ENCODE results near the gene TACC2.

Gene TACC2

DNA sequence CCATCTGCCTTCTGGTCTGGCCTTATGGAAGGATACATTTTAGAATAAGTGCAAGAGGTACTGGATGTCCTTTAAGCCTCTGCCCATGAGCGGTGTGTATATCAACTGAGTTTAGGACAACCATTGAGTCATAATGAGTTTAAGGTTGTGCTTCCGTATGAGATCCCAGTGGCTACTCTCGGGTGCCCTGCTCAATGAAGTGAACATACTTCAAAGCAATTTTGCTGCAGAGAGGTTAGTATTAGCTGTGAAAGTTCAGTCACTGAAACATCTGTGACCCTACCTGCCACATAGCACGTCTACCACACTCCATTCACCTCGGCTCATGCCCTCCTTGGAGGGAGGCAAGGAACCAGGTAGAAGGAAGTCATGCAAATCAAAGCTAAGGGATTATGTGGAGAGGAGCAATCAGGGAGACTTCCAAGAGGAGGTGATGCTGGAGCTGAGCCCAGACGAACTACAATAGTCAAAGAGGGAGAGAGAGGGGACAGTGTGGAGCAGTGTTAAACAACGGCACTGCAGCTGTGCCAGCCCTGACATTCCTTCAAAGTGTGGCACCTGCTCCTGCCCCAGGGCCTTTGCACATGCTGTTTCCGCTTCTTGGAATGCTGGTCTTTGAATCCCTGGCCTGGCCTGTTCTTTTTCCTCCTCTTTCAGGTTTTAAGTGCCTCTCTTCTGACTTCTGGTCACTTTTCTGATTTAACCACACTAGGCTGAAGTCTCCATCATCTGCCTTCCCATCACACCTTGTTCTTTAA is 307.6 kb downstream of the TACC2 start:
- Histone ChIP-seq H3K36me3 (ENCODE audit: control insufficient read depth in 2 of 2, insufficient read depth in 2 of 2, low read length in 2 of 2) (no peaks in the 10 kb centered on the region), H3K9ac (ENCODE audit: low read depth in 1 of 2, low read length in 2 of 2) (no peak overlapping the region), H3K4me1 (ENCODE audit: control insufficient read depth in 2 of 2, insufficient read depth in 2 of 2, low read length in 2 of 2) (peaks cover 0 to 2% of the 10 kb centered on the region in 2 donors), H3K27ac (ENCODE audit: low read depth in 2 of 2, low read length in 2 of 2) (no peak overlapping the region), H3K27me3 (ENCODE audit: control insufficient read depth in 2 of 2, insufficient read depth in 2 of 2, low read length in 2 of 2) (no peaks in the 10 kb centered on the region), H3K4me3 (ENCODE audit: low read length in 2 of 2) (no peak overlapping the region), H3K9me3 (ENCODE audit: control insufficient read depth in 2 of 2, low read length in 2 of 2) (no peaks in the 10 kb centered on the region)

DNA sequence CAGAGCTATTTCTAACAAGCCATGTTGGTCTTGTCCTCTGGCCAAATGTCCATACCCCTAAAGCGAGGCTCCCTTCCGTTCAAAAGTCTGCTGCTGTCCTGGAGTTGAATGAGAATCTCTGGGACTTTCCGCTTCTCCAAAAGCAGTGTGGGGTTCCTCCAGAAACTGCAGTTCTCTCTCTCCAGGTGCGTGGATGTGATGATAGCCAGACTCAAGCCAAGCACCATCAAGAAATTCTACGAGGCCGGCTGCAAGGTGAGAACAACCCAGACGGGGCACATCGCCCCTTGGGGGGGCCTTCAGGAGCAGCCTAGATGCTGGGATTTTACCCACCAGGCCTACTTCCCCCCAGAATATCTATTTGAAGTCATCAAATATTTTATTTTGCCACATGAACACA is 308.6 kb downstream of the TACC2 start:
- H3K9me3 ChIP-seq (ENCODE audit: control insufficient read depth in 2 of 2, low read length in 2 of 2), result no peaks in the 10 kb centered on the region
- no peaks in the 10 kb centered on the region for H3K36me3 ChIP-seq (ENCODE audit: control insufficient read depth in 2 of 2, insufficient read depth in 2 of 2, low read length in 2 of 2)
- no peak overlapping the region for H3K9ac ChIP-seq (ENCODE audit: low read depth in 1 of 2, low read length in 2 of 2)
- peaks cover 0 to 2% of the 10 kb centered on the region in 2 donors for H3K4me1 ChIP-seq (ENCODE audit: control insufficient read depth in 2 of 2, insufficient read depth in 2 of 2, low read length in 2 of 2)
- H3K4me3 ChIP-seq (ENCODE audit: low read length in 2 of 2), result no peak overlapping the region
- no peak overlapping the region for H3K27ac ChIP-seq (ENCODE audit: low read depth in 2 of 2, low read length in 2 of 2)
- no peaks in the 10 kb centered on the region for H3K27me3 ChIP-seq (ENCODE audit: control insufficient read depth in 2 of 2, insufficient read depth in 2 of 2, low read length in 2 of 2)

DNA sequence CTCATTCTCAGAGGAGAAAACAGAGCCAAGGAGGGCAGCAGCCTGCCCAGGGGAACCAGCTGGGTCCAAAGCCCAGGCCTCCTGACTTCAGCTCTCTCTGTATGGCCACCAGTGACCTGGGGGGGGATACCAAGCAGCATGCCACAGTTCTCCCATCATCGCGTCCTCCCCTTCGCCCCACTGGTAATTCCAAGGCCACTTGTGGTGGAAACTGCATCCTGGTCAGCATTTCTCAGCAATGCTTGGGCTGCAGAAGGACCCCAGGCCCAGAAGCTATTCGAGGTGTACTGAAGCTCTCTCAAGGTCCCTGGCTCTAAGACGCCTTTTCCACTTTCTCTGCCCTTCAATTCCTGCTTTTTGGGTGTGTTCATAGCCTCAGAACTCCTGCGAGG is 309.2 kb downstream of the TACC2 start:
- Histone ChIP-seq H3K36me3 (ENCODE audit: control insufficient read depth in 2 of 2, insufficient read depth in 2 of 2, low read length in 2 of 2) (no peaks in the 10 kb centered on the region), H3K27me3 (ENCODE audit: control insufficient read depth in 2 of 2, insufficient read depth in 2 of 2, low read length in 2 of 2) (no peaks in the 10 kb centered on the region), H3K9me3 (ENCODE audit: control insufficient read depth in 2 of 2, low read length in 2 of 2) (no peaks in the 10 kb centered on the region), H3K4me3 (ENCODE audit: low read length in 2 of 2) (no peak overlapping the region), H3K27ac (ENCODE audit: low read depth in 2 of 2, low read length in 2 of 2) (no peak overlapping the region), H3K4me1 (ENCODE audit: control insufficient read depth in 2 of 2, insufficient read depth in 2 of 2, low read length in 2 of 2) (peaks cover 0 to 2% of the 10 kb centered on the region in 2 donors), H3K9ac (ENCODE audit: low read depth in 1 of 2, low read length in 2 of 2) (no peak overlapping the region)

DNA sequence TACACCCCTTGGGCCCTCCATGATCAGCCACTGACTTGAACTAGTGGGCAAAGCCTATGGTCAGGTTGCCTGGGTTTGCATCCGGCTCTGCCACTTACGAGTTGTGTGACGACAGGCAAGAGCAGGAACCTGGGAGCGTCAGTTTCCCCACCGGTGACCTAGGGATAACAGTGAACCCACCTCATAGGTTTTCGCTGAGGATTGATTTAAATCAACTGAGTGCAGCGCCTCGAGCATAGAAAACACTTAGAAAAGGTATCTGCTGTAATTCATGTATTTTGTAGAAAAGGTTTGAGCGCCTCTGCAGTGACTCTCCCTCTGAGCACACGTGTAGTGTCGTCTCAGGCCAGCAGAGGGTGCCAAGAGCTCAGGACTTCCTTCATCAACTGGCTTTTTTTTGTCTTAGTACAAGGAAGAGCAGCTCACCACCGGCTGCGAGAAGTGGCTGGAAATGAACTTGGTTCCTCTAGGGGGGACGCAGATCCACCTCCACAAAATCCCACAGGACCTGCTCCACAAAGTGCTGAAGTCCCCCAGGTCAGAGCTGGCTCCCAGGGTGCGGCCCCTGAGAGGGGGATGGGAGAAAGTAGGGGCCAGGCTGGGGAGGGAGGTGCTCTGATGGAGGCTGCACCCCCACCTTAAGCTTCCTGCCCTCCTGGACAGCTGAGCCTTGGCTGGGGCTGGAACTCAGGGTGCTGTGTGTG is 309.8 kb downstream of the TACC2 start:
- Histone ChIP-seq H3K9ac (ENCODE audit: low read depth in 1 of 2, low read length in 2 of 2) (peak overlapping the region; percentile 44 to 60), H3K36me3 (ENCODE audit: control insufficient read depth in 2 of 2, insufficient read depth in 2 of 2, low read length in 2 of 2) (no peaks in the 10 kb centered on the region), H3K27ac (ENCODE audit: low read depth in 2 of 2, low read length in 2 of 2) (no peak overlapping the region), H3K27me3 (ENCODE audit: control insufficient read depth in 2 of 2, insufficient read depth in 2 of 2, low read length in 2 of 2) (no peaks in the 10 kb centered on the region), H3K4me3 (ENCODE audit: low read length in 2 of 2) (peak overlapping the region in 1 of 2 donors; percentile 39), H3K4me1 (ENCODE audit: control insufficient read depth in 2 of 2, insufficient read depth in 2 of 2, low read length in 2 of 2) (peaks cover 0 to 2% of the 10 kb centered on the region in 2 donors), H3K9me3 (ENCODE audit: control insufficient read depth in 2 of 2, low read length in 2 of 2) (no peaks in the 10 kb centered on the region)

DNA sequence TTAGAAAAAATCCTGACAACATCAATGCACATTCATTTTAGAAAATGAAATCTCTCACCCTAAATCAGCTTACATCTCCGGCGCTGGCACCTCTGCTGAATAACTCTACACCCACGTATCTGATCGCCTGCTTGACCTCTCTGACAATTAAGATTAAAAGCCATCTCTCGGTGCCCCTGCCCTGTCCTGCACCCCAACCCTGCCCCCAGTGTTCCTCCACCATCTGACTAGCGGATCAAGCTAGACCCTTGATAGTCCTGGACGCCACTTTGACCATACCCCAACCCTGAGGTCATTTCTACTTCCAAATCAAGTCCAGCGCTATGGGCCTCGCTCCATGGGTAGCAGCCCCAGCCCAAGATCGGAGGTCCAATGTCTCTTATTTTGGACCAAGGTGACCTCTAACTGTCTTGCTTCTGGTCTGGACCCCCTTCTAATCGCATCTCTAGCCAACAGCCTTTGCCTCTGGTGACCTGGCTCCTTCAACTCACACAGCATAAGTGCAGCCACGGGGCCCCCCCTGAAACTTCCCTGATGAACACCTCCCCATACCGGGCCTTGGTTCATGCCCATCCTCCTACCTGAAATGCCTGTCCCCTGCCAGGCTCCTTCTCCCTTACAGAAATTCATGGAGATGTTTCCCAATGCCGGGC is 310.6 kb downstream of the TACC2 start:
- Histone ChIP-seq H3K27me3 (ENCODE audit: control insufficient read depth in 2 of 2, insufficient read depth in 2 of 2, low read length in 2 of 2) (no peaks in the 10 kb centered on the region), H3K4me1 (ENCODE audit: control insufficient read depth in 2 of 2, insufficient read depth in 2 of 2, low read length in 2 of 2) (peaks cover 0 to 2% of the 10 kb centered on the region in 2 donors), H3K4me3 (ENCODE audit: low read length in 2 of 2) (no peak overlapping the region), H3K9me3 (ENCODE audit: control insufficient read depth in 2 of 2, low read length in 2 of 2) (no peaks in the 10 kb centered on the region), H3K9ac (ENCODE audit: low read depth in 1 of 2, low read length in 2 of 2) (no peak overlapping the region), H3K36me3 (ENCODE audit: control insufficient read depth in 2 of 2, insufficient read depth in 2 of 2, low read length in 2 of 2) (no peaks in the 10 kb centered on the region), H3K27ac (ENCODE audit: low read depth in 2 of 2, low read length in 2 of 2) (no peak overlapping the region)

DNA sequence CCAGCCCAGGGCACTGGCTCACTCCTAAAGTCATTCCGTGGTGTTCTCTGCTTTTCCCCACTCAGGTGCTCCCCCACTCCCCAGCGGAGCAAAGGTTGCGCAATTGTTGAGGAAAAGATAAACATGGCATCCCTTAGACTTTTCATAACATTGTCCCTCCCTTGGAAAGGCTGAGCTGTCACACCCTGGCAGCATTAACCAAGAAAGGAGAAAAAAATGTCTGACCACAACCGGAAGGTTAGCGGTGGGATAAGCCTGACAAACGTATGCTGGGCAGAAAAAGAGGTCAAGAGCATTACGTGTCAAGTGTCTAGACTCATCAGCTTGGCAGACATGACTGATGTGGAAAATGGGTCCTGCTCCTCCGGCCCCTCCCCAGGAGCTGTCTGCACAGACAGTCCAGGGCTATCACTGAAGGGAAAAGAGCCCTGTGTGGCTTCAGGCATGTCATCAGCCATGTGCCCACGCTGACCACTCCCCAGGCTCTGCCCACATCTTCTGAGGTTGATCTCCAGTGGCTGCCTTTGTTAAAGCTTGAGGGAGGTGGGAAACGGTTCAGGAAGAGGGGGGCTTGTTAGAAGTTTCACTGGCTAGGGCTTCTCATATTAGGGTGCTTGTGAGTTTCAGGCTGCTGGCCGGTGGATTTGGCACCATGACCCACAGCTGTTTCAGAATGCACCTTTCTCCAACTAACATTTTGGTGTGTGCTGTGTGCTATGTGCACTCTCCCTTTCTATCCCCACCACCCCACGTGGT is 312.3 kb downstream of the TACC2 start:
- H3K9ac ChIP-seq (ENCODE audit: low read depth in 1 of 2, low read length in 2 of 2), result no peak overlapping the region
- H3K9me3 ChIP-seq (ENCODE audit: control insufficient read depth in 2 of 2, low read length in 2 of 2), result no peaks in the 10 kb centered on the region
- no peak overlapping the region for H3K4me3 ChIP-seq (ENCODE audit: low read length in 2 of 2)
- H3K4me1 ChIP-seq (ENCODE audit: control insufficient read depth in 2 of 2, insufficient read depth in 2 of 2, low read length in 2 of 2), result peaks cover 0 to 2% of the 10 kb centered on the region in 2 donors
- H3K27me3 ChIP-seq (ENCODE audit: control insufficient read depth in 2 of 2, insufficient read depth in 2 of 2, low read length in 2 of 2), result no peaks in the 10 kb centered on the region
- no peaks in the 10 kb centered on the region for H3K36me3 ChIP-seq (ENCODE audit: control insufficient read depth in 2 of 2, insufficient read depth in 2 of 2, low read length in 2 of 2)
- H3K27ac ChIP-seq (ENCODE audit: low read depth in 2 of 2, low read length in 2 of 2), result no peak overlapping the region

DNA sequence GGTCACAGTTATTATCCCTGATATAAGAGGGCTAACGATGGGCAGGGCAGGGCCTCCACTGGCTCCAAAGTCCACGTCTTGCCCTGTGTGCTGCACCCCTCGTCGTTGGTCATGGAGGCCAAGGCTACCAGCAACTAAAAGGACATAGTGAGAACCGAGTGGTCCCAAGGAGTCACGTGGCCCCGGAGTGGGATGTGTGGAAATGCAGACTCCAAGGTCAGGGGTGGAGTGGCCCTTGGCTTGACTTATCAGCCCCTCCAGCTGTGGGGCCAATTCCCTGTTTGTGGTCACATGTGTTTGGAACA is 312.8 kb downstream of the TACC2 start:
- H3K27me3 ChIP-seq (ENCODE audit: control insufficient read depth in 2 of 2, insufficient read depth in 2 of 2, low read length in 2 of 2), result no peaks in the 10 kb centered on the region
- H3K27ac ChIP-seq (ENCODE audit: low read depth in 2 of 2, low read length in 2 of 2), result no peak overlapping the region
- no peaks in the 10 kb centered on the region for H3K9me3 ChIP-seq (ENCODE audit: control insufficient read depth in 2 of 2, low read length in 2 of 2)
- H3K4me1 ChIP-seq (ENCODE audit: control insufficient read depth in 2 of 2, insufficient read depth in 2 of 2, low read length in 2 of 2), result peaks cover 0 to 2% of the 10 kb centered on the region in 2 donors
- no peaks in the 10 kb centered on the region for H3K36me3 ChIP-seq (ENCODE audit: control insufficient read depth in 2 of 2, insufficient read depth in 2 of 2, low read length in 2 of 2)
- no peak overlapping the region for H3K9ac ChIP-seq (ENCODE audit: low read depth in 1 of 2, low read length in 2 of 2)
- H3K4me3 ChIP-seq (ENCODE audit: low read length in 2 of 2), result no peak overlapping the region

DNA sequence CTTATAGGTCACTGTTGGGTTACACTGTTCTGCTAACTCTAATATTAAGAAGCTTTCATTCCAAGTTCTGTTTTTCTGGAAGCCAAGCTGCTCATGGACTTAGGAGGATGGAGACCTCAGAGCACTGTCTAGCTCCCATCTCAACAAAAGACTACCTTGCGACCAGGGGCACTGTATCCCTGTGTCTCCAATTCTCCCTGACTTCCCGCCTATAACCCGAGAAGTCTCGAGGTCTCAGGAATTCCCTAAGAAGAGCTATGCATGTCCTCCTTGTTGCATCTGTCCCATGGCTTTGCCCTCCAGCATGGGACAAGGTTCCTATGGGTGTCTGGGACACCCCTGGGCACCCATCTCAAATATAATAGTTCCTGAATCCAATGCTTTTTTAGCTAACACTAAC is 313.4 kb downstream of the TACC2 start:
- H3K9ac ChIP-seq (ENCODE audit: low read depth in 1 of 2, low read length in 2 of 2), result no peak overlapping the region
- no peak overlapping the region for H3K4me3 ChIP-seq (ENCODE audit: low read length in 2 of 2)
- H3K9me3 ChIP-seq (ENCODE audit: control insufficient read depth in 2 of 2, low read length in 2 of 2), result no peaks in the 10 kb centered on the region
- no peaks in the 10 kb centered on the region for H3K36me3 ChIP-seq (ENCODE audit: control insufficient read depth in 2 of 2, insufficient read depth in 2 of 2, low read length in 2 of 2)
- H3K27me3 ChIP-seq (ENCODE audit: control insufficient read depth in 2 of 2, insufficient read depth in 2 of 2, low read length in 2 of 2), result no peaks in the 10 kb centered on the region
- H3K27ac ChIP-seq (ENCODE audit: low read depth in 2 of 2, low read length in 2 of 2), result no peak overlapping the region
- peaks cover 0 to 2% of the 10 kb centered on the region in 2 donors for H3K4me1 ChIP-seq (ENCODE audit: control insufficient read depth in 2 of 2, insufficient read depth in 2 of 2, low read length in 2 of 2)

DNA sequence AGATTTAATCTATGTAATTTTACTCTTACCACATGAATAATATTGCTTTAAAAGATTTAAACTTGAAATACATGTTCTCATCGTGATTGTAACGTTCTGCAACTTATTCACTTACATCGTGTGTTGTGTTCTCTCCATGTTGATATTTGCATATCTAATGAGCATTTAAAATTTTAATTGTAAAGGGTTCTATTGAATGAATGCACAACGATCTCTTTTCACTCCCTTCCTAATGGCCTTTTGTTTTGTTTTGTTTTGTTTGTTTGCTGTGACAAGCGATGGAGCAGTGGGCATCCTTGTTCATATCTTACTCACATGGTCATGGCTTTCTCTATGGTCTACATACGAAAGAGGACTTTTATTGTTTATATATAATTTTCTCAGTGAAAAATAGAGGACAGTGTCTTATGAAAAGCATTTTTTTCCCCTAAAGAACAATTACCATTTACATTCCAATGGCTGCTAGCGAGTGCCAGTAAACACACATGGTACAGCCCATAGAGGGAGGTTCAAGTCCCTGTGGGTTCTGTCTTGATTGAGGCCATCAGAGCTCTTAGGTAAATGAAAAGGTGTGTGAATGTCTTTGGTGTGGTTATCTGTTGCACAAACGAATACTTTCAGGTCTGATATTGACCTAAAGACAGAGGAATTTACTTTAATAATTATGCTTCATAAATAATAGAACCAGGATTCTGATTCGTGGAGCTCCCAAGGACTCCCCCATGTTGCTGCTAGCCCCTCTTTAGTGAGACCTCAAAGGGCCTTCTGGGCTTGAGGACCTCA is 314.5 kb downstream of the TACC2 start:
- no peak overlapping the region for H3K9ac ChIP-seq (ENCODE audit: low read depth in 1 of 2, low read length in 2 of 2)
- H3K9me3 ChIP-seq (ENCODE audit: control insufficient read depth in 2 of 2, low read length in 2 of 2), result no peaks in the 10 kb centered on the region
- no peak overlapping the region for H3K4me3 ChIP-seq (ENCODE audit: low read length in 2 of 2)
- peaks cover 2 to 10% of the 10 kb centered on the region in 2 donors for H3K4me1 ChIP-seq (ENCODE audit: control insufficient read depth in 2 of 2, insufficient read depth in 2 of 2, low read length in 2 of 2)
- no peak overlapping the region for H3K27ac ChIP-seq (ENCODE audit: low read depth in 2 of 2, low read length in 2 of 2)
- H3K36me3 ChIP-seq (ENCODE audit: control insufficient read depth in 2 of 2, insufficient read depth in 2 of 2, low read length in 2 of 2), result no peaks in the 10 kb centered on the region
- H3K27me3 ChIP-seq (ENCODE audit: control insufficient read depth in 2 of 2, insufficient read depth in 2 of 2, low read length in 2 of 2), result no peaks in the 10 kb centered on the region
